Activated gamma-delta T cell (primary cell): ENCODE data around the gene TPBGL.

Experiments used
- DNase-seq: peaks from one replicate; lab custom pipeline; 2025; lab: John Stamatoyannopoulos, UW

The TPBGL gene

GRCh38 chr11:75208446-75208845 lies 32.1 kb upstream of the TPBGL start:
- no peak for DNase-seq

- no peak for DNase-seq
These were observed 28.2 kb upstream of the TPBGL start for GRCh38 chr11:75212411-75212810.

- DNase-seq = no peak
These were observed 26.2 kb upstream of the TPBGL start for GRCh38 chr11:75214411-75214821.

GRCh38 chr11:75214843-75215242 lies 25.7 kb upstream of the TPBGL start:
- DNase-seq = no peak

- no peak for DNase-seq
These were observed 20.7 kb upstream of the TPBGL start for GRCh38 chr11:75219869-75220268.

GRCh38 chr11:75223954-75224643 lies 16.5 kb upstream of the TPBGL start:
- no peak for DNase-seq

- DNase-seq = no peak
These were observed 14.8 kb upstream of the TPBGL start for GRCh38 chr11:75225794-75226193.

GRCh38 chr11:75229466-75229865 lies 11.1 kb upstream of the TPBGL start:
- no peak for DNase-seq

GRCh38 chr11:75230621-75231020 lies 10.0 kb upstream of the TPBGL start:
- no peak for DNase-seq

- DNase-seq = no peak
These were observed 6.8 kb upstream of the TPBGL start for GRCh38 chr11:75233754-75234172.

- DNase-seq = no peak
These were observed 4.5 kb upstream of the TPBGL start for GRCh38 chr11:75236062-75236461.

- no peak for DNase-seq
These were observed 3.5 kb upstream of the TPBGL start for GRCh38 chr11:75237050-75237449.

GRCh38 chr11:75238595-75239440 lies 1.8 kb upstream of the TPBGL start:
- DNase-seq = no peak

GRCh38 chr11:75239531-75240290 lies 863 bp upstream of the TPBGL start:
- DNase-seq = no peak

- peak; percentile 70 for DNase-seq
These were observed 697 bp downstream of the TPBGL start for GRCh38 chr11:75241036-75241905.

GRCh38 chr11:75241906-75242644 lies 1.5 kb downstream of the TPBGL start:
- DNase-seq = no peak

GRCh38 chr11:75242722-75243600 lies 2.4 kb downstream of the TPBGL start:
- DNase-seq = no peak

- no peak for DNase-seq
These were observed 3.7 kb downstream of the TPBGL start for GRCh38 chr11:75244052-75244814.
